Frontal cortex (tissue), 4 donors: ENCODE data around the gene ADAM22. TPM values are rescaled to one million over a fixed set of nuclear protein-coding genes. Genes with fewer than 3 reads are reported as not detected.
"Not testable (repeated sequence)": the region's sequence is repeated elsewhere in the genome, so short reads cannot be mapped to it uniquely, and the experiment has no call there.

ENCODE experiments used
- DNase-seq, 2 donors: peaks; one replicate each; pipeline ENCODE4 v3.0.0; 2012; ENCODE audit warnings: low spot score in 2 of 2
- FAIRE-seq: peaks from 2 replicates; lab custom pipeline; 2012; peaks lifted over from hg19 to GRCh38; lab: Jason Lieb, UNC
- total RNA-seq: library from RNA; depleted of rRNA; stranded (reverse); fragments of >200 nt; gene quantifications from one replicate; pipeline ENCODE4 v1.2.3, GENCODE V29; 2014
- donor health status: control.
- donor health status: control.
- donor health status: control.

The ADAM22 gene
- total RNA-seq, 1 donor from 2014 or later = 76.2 TPM

DNA sequence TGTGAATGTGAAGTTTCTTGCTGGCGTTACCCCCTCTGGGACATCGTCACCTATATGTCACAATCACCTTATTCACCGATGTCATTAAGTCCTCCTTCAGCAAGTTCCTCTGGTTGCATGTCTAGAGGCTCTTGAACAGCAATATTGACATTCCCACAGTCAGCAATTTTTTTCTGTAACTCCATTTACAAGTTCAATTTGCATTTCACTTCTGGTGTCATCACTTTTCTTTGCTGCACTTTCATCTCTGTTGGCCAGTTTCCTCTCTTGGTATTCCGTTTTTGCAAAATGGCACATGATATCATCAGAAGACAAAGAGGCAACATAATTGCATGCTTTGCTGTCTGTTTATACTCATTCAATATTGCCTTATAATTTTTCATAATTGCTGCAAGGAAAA, 216.0 kb downstream of the ADAM22 start:
- FAIRE-seq (no peak), DNase-seq (no peak)

DNA sequence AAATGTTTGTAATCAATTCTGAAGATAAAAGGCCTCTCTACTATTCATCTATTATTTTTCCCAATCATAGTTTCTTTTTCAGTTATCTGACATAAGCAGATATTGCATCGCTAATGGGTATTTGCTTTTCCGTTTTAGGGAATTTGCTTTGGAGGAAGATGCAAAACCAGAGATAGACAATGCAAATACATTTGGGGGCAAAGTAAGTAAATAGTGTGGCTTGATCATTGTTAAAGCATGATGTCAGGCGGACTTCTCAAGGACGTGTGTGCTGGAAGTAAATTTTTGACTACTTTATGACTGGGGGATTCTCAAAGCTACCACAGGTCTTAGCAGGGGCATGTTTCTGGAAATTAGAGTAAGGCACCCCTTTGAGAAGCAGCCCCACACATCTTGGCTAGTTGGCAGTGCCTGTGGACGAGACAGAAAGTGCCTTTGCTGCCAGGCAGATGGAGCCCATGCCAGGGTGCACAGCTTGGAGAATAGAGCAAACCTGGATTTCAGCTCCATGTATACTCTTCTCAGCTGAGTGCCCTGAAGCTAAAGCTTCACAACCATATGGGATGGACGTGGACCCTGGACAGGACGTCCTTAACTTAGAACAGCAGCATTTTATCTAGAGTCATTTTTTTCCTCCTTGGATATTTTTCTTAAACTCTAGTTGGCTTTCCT, 217.2 kb downstream of the ADAM22 start:
- FAIRE-seq (no peak), DNase-seq (no peak)

DNA sequence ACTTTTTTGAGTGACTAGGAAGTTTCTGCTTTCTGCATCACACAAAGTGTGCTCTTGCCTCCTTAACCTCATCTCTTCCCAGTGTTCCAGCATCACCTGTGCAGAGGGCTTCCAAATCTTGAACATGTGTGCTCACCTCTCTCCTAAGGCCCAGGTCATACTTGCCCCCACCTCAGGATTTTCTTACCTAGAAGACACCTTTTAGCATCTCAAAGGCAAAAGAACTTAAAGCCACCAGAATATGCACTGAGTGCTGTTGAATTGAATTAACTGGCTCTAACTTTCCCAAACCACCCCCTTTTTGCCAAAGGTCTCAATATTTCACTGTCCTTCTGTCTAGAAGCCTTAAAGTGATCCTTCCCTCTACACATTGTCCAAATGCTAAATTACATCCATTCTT, 219.3 kb downstream of the ADAM22 start:
- no peak for DNase-seq
- no peak for FAIRE-seq

DNA sequence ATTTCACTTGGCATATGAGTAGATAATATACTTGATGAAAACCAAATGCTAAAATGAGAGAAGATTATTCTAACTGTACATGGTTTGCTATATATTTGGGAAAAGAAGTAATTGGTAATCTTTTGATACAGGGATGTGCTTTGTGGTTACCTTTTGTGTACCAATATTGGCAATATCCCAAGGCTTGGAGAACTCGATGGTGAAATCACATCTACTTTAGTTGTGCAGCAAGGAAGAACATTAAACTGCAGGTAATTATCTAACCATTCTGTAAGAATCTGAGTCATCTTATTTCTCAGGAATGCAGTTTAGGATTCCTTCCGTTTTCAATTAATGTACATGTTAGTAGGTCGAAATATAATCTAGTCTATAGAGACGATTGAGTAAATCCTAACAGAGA, 221.7 kb downstream of the ADAM22 start:
- no peak for FAIRE-seq
- DNase-seq = no peak

DNA sequence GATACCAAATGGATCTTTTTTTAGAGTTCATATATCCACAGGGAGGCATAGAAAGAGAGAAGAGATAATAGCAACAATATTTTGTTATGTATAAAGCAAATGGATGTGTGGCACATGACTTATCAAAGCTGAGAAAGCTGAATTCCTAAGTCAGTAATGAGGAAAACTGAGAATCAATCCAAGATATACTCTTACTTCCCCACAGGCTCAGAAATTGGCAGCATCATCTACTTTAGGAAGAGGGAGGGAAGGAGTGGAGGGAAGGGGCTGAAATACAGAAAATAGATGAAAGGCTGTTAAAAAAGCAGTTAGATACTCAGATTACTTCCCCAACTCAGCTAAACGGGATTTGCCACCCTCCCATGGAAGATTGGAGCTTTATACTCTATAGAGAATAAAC, 222.3 kb downstream of the ADAM22 start:
- no peak for DNase-seq
- no peak for FAIRE-seq

DNA sequence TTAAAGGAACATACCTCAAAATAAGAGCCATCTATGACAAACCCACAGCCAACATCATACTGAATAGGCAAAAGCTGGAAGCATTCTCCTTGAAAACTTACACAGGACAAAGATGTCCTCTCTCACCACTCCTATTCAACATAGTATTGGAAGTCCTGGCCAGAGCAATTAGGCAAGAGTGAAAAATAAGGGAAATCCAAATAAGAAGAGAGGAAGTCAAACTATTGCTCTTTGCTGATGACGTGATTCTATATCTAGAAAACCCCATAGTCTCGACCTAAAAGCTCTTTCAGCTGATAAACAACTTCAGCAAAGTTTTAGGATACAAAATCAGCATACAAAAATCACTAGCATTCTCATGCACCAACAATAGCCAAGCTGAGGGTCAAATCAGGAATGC, 225.7 kb downstream of the ADAM22 start:
- DNase-seq = not testable (repeated sequence)

DNA sequence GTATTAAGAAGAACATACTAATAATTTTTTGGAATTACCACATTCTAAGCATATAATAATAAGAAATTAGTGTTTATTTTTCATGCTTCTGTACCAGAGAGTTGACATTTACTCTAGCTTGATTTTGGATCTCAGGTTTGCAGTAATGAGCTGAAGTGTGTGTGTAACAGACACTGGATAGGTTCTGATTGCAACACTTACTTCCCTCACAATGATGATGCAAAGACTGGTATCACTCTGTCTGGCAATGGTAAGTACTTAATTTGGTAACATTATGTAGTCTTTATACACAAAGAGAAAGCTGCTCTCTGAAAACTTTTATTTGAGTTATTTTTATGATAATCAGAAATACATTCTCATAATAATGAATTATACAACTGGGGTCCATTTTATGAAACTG, 231.6 kb downstream of the ADAM22 start:
- DNase-seq (no peak), FAIRE-seq (no peak)

More for the DNA sequence above, 225.7 kb downstream of the ADAM22 start:
- not testable (repeated sequence) for FAIRE-seq

DNA sequence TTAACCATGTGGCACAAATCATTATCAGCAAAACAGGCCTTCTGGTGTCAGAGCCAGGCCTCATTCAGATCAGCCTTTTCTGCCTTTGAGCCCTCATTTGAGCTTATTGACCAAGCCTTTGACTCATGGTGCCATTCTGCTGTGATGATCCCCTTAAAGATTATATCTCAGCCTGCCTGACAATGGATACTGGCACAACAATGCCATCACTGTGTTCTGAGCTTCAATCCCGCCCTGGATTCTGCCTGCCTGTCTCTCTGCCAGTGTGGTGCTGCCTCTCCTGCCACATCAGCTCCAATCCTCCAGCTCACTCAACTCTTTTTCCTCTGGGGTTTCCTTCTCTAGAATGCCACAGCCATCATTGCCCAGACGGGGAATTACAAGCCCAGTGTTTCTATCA, 233.2 kb downstream of the ADAM22 start:
- DNase-seq (no peak), FAIRE-seq (no peak)

DNA sequence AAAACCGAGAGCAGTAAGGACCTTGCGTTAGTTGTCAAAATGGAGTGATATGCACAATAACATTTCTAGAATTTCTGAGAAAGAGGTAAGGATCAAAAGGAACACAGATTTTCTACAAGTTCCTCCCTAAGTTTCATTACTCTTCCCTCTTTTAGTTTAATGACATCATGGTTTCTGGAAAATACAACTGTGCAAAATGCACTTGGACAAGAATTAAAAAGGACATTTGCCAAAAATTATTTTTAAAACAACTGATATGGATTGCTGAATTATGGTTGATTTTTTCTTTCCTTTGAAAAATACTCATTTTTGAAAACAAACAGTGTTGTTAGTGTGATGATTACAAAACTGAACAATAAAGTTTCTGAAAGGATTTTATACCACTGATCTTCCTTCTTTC, 233.7 kb downstream of the ADAM22 start:
- FAIRE-seq (no peak), DNase-seq (no peak)

DNA sequence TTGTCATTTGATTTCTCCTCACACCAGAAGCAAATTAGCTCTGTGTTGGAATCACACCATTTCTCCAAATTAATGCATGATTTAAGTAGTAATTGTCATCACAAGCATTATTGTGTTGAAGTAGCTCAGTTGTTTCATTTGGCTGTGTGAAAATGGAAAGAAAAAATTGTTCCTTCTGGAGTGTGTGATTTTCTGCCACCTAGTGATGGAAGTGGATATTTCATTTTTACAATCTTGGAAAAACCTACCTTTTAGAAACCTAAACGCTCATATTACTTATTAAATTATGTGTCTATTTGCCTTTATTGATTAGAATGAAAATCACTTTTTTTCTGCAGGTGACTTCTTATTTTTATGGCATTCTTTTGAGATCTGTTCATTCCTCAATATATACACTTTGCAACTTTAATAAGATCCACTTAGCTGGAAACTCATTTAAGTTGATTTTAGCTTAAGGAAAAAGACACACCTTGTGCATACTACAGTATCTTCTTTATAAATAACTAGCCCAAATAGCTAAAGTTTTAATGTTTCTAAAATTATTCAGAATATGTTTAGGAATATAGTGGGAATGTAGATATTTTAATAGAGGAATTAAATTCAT, 235.8 kb downstream of the ADAM22 start:
- DNase-seq (no peak), FAIRE-seq (peak; percentile 91)

DNA sequence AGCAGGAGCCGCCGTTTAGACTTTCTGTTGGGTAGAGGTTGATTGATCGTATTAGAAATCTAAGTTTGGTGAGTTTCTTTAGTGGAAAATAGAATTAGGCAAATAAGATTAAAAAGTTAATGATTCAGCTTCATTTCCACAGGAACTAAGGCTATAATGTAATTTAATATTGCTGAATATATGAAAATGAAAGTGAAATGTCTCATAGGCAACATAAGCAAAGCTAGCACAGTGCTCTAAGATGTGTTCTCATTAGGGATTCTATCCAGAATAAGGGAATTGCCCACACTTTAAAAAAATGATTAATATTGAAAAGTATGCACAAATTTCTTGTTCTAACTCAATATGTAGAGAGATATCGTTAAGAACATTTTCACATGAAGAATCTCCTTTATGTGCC, 238.8 kb downstream of the ADAM22 start:
- DNase-seq (no peak), FAIRE-seq (no peak)

DNA sequence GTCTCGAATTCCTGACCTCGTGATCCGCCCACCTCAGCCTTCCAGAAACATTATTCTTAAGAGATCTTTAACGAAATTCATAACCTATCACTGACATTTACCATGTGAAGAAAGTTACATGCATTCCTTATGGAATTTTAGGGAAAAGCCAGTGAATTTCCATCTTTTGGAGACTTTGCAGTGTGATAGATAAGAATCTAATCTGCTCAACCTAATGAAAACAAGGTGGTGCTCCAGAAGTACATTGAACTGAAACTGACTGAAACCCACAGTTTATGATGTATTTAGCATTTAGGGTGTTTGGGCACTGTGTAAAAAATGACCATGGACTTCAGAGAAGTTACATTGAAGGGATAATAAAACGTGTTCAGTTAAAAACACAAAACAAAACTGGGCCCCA, 242.1 kb downstream of the ADAM22 start:
- FAIRE-seq (no peak), DNase-seq (no peak)

DNA sequence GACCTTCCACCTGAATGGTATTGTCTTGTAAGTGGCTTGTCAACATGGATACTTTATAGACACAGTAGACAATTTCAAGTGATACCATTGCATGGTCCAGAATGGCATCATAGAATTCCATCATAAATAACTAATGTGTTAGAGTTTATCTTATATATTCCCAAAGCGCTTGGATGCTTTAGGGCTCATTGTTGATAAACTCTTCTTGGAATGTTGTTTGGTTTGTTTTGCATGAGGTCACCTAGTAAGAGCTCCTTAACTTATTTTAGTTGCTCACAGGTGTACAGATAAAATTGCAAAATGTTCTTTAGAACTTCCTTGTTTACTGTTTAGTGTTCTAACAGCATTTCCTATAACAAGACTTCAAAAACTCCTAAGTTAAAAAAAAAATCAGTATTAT, 249.0 kb downstream of the ADAM22 start:
- FAIRE-seq = no peak
- no peak for DNase-seq

DNA sequence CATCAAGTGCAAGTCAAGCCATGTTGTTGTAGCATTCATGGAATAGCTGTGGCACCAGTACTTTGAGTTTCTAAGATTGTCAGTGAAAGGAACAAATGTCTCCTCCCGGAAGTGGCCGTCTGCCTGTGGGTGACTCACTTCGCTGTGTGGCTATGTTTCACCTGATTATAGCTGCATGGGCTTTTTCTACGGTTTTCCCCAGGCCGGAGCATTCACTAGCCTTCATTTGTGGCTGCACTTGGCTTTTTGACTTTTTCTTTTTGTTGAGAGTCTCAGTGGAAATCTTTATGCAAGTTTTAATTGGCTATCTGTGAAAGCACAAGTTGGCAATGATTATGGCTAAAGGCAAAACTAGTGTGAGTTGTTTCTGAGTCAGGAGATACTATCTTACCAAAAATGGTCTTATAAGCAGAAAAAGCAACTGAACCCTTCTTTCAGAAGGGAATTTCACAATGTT, 250.8 kb downstream of the ADAM22 start:
- FAIRE-seq = no peak
- DNase-seq = no peak

DNA sequence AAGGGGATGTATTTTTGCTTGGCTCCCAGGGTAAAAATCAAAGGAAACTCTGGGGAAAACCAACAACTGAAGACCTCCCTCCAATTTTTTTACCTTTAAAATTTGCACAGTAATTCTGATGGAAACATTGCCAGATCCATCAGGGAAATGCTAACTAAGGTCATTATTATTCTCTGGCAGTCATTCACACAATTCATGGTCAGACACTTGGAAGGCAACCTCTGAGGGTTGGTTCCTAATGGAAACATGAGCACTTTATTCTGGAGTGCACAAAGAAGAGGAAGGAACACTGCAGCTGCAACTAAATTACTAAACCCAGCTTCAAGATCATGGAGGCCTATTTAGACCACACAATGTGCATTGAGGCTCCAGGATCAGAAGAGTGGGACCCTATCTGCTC, 251.6 kb downstream of the ADAM22 start:
- FAIRE-seq = no peak

DNA sequence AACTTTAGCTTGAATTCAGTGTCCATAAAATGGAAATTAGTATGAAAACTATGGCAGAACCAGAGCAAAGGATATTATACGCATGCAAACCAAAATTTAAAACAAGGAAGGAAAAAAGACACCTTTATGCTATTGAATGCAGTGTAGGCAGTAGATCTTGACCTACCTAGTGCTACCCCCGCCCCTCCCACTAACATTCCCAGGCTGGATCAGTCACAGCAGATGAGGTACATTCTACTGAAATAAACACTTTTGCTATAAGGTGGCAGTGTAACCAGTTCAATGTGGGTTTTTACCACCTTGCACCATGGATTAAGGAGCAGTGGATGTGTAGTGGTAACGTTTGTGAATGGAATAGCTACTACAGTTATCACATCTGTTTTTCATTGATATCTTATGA, 257.9 kb downstream of the ADAM22 start:
- FAIRE-seq (no peak), DNase-seq (no peak)

More for the DNA sequence above, 251.6 kb downstream of the ADAM22 start:
- DNase-seq = no peak

DNA sequence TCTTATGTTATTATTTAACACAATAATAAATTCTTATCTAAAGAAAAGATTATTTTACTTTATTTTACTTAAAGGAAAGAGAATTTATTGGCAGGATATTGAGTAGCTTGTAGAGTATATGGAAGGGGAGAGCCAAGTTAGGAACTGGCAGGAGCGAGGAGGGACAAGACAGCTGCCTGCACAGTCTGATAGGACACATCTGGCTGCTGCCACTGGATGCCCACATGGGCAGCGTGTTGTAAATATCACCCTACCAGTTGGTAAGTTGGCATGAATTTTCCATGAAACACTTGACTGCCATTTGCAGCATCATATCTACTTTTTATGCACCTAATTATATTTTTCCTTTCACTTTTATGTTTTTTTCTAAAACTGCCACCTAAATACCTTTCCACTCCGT, 266.2 kb downstream of the ADAM22 start:
- no peak for FAIRE-seq
- no peak for DNase-seq

DNA sequence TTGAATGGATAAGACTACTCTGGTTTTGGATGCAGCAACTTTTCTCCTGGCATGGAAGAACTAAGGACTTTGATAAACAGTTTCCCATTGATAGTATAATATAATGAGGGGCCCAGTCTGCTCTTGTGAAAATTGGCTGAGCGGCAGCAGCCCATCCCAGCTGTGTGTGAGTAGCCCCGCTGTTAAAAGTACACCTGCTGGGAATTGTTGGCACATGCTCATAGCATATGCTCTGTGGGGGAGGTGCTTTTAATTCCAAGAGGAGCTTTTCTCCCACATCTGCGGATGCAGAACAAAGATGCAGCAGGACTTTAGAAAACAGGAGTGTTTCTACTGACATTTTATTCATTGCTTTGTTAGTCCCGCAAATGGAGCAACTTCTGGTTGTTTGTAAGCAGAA, 266.7 kb downstream of the ADAM22 start:
- DNase-seq (no peak), FAIRE-seq (no peak)

DNA sequence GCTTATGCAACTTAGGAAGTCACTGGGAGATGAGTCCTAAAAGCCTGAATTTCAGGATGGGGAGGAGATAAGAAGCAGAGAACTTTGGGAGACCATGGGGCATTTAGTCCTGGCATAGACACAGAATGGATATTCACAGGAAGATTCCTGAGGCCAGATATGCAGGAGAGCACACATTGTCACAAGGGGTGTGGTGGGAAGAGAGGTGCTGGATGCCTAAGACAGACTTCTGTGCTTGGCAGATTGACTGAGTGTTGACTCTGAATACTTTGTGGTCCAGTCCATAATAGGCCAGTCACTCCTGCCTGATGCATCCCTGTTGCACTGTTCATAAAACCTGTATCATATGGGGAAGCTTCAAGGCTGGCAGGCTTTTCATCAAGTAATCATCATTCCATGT, 267.3 kb downstream of the ADAM22 start:
- no peak for FAIRE-seq
- DNase-seq = no peak

DNA sequence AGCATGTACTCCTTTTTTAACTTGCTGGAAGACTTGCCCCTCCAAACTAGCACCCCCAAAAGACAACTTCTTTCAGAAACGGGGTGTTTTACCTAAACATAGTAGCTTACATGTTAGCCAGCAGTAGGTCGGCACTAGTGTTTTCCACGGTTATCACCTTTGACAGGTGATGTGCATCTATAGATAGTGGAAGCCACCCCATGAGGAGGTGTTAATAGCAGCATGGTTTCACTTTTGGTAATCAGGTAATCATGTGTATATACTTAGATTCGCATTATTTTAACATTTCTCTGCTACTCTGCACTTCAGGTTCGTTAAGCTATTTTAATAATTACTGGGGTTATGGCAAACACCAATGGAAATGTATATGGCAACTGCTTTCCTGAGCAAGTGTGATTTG, 268.2 kb downstream of the ADAM22 start:
- FAIRE-seq (no peak), DNase-seq (no peak)

DNA sequence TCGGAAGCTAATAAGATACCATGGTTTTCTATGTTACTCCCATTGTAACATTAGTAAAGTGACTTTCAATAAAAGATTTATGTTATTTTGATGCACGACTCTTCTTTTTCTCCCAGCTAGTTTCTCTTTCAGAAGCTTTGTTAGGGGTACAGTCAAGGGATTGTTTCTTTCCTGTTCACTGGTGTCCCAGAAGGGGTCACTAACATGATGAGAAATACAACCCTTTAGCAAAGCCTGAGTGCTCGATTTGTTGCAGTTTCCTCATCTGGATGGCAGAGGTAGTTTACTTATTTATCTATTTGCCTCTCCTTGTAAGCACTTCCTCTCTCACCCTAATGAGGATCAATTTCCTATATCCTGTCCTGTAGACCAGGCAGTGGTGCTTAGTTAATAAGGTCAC, 268.7 kb downstream of the ADAM22 start:
- DNase-seq = no peak
- FAIRE-seq = no peak

DNA sequence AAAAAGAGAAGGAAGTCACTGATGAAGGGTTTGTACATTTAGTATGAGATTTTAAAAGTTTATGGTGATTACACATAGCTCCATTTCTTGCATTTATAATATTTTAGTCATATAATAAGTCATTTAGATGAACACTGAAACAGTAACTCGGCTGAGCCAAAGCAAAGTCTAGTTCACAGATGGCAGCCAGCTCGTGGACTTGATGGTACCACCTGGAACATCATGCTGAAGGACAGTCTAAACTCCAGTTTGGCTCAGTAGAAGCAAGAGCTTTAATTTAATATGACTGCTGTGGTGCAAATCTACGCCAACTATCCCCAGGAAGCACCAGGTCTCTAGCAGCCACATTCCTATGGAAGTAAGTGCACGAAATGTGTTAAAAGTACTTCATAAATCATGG, 269.4 kb downstream of the ADAM22 start:
- DNase-seq = no peak

More for the DNA sequence above, 269.4 kb downstream of the ADAM22 start:
- no peak for FAIRE-seq
